HG02610 (cell line): ENCODE data around the gene MYO9B.
"Not testable (repeated sequence)": the region's sequence is repeated elsewhere in the genome, so short reads cannot be mapped to it uniquely, and the experiment has no call there.

ENCODE experiments used
- ATAC-seq: cut with Tn5 transposase; IDR thresholded peaks from one replicate; pipeline ENCODE4 v1.9.1; 2021; ENCODE audit warnings: mild to moderate bottlenecking, moderate library complexity; ENCODE audit not compliant: unreplicated experiment

Gene MYO9B

DNA sequence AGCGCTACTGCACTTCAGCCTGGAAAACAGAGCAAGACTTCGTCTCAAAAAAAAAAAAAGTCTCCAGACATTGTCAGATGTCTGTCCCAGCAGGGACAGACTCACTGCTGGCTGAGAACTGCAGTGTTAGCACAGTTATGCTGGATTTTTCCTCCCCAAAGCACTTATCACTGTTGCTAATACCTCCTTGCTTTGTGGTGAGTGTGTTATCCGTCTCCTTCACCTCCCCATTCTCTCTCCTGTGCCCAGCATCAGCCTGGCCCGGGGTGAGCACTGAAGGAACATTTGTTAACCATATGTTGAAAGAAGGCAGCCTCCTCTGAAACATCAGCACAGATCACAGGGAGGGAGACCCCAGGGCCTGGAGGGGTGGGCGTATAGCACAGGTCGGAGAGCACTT is 11.3 kb downstream of the MYO9B start:
- ATAC-seq = no peak

DNA sequence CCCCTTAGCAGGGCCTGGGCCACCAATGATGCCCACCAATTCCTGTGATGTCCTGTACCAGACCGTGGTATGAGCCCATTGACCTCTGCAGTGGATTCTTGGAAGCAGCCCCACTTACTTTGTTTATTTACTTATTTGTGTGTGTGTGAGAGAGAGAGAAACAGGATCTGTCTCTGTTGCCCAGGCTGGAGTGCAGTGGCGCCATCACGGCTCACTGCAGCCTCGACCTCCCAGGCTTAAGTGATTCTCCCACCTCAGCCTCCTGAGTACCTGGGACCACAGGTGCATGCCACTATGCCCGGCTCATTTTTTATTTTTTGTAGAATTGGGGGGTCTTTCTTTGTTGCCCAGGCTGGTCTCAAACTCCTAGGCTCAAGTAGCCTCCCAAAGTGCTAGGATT is 13.0 kb downstream of the MYO9B start:
- no peak for ATAC-seq

DNA sequence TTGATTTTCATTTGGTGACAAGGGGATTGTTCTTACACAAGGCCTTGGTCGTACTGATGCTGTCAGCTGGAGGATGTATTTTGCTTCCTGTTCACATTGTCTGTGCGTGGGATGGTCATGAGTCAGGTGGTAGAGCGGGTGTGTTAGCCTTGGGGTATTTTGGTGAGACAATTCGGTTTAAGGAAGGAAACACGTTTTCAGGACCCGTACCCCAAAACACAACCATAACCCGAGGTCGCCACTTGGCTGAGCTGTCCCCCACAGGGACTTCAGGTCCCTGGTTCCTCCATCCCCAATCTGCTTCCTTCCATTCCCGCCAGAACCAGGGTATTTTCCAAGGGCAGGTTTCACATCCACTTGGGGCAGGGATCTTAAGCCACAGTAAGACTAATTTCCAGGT is 15.0 kb downstream of the MYO9B start:
- ATAC-seq = no peak

DNA sequence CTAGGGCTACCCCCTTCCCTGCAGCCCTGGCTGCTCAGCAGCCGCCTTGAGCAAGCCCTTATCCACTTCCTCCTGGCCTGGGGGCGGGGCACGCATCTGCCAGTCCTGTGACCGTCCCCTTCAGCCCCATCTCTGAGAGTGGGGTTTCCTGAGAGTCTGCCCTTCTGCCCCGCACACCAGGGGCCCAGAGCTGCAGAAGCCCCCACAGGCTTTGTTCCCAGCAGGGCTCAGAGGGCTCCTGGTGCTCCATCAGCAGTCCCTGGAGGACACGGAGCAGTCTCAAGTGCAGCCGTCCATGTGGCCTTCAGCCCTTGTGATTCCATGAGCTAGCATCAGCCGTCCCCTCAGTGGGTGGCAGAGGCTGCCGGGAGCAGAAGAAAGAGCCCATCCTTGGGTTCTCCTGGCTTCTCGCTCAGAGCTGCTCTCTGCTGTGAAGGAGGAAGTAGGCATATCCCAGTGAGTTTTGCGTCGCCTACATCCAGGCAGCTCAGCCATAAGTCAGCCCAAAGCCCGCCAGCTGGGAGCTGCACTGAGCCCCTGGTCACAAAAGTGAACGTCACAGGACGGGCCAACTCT is 16.3 kb downstream of the MYO9B start:
- ATAC-seq = no peak

DNA sequence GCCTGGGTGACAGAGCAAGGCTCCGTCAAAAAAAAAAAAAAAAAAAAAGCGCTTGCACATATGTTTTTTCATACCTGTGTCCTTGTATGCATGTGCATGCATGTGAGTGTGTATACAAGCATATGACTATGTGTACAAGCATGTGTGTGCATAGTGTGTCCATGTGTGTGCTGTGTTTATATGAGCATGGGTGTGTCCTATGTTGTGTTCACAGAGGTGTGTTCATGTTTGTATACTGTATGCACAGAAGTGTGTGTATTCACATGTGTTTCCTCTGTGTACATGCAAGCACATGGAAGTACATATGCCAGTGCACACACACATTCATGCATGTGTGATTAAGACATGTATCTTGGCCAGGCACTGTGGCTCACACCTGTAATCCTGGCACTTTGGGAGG is 17.1 kb downstream of the MYO9B start:
- ATAC-seq = no peak

DNA sequence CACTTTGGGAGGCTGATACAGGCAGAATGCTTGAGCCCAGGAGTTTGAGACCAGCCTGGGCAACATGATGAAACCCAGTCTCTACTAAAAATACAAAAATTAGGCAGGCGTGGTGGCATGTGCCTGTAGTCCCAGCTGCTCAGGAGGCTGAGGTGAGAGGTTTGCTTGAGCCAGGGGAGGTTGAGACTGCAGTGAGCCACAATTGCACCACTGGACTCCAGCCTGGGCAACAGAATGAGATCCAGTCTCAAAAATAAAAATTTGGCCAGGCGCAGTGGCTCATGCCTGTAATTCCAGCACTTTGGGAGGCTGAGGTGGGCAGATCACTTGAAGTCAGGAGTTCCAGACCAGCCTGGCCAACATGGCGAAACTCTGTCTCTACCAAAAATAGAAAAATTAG is 19.1 kb downstream of the MYO9B start:
- not testable (repeated sequence) for ATAC-seq

DNA sequence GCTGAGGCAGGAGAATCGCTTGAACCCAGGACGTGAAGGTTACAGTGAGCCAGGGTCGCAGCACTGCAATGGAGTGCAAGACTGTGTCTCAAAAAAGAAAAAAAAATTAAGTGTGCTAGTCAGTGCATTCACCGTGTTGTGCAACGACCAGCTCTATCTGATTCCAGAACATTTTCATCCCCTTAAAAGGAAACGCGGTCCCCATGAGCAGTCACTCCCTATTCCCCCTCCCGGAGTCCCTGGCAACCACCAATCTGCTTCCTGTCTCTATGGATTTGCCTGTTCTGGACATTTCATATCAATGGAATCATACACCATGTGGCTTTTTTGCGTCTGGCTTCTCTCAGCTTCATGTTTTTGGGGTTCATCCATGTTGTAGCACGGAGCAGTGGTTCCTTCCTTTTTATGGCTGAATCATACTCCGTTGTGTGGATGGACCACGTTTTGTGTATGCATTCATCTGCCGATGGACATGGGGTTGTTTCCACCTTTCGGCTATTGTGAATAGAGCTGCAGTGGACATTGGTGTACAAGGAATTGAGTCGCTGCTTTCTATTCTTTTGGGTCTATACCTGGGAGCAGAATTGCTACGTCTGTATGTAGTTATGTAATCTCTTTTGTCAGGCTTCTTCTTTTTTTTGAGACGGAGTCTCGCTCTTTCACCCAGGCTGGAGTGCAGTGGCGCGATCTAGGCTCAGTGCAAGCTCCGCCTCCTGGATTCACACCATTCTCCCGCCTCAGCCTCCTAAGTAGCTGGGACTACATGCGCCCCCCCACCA is 19.8 kb downstream of the MYO9B start:
- ATAC-seq = no peak

DNA sequence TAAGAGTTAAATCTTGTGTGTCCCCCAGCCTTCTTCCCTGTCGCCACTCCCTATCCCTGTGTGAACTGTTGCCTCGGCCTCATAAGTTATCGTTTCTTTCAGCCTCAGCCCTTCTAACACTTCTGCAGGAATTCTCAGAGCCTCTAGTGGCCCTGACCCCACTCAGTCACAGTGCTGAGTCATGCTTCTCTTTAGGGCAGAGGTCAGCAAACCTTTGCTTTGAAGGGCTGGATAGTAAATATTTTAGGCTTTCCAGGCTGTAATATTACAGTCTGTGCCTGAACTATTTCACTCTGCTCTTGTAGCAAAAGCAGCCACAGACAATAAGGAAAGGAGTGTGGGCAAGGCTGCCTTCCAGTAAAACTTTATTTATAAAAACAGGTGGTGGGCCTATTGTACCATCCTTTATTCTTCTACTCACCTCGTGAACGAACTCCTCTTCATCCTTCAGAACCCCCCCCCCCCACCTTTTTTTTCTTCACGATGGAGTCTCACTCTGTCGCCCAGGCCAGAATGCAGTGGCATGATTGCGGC is 22.1 kb downstream of the MYO9B start:
- no peak for ATAC-seq

DNA sequence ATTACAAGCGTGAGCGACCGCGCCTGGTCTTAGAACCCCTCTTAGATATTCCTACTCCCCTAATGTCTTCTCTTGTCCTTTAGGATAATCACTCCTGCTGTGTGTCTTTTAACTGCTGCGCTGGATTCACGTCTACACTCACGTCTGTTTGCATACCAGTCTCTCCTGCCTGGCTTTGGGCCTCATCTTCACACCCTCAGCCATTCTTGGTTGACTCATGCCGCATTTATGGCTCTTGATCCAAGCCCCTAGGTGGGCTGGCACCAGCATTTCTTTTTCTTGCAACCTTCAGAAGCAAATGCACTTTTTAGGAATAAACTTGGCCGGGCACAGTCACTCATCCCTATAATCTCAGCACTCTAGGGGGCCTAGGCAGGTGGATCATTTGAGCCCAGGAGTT is 22.7 kb downstream of the MYO9B start:
- ATAC-seq = no peak

DNA sequence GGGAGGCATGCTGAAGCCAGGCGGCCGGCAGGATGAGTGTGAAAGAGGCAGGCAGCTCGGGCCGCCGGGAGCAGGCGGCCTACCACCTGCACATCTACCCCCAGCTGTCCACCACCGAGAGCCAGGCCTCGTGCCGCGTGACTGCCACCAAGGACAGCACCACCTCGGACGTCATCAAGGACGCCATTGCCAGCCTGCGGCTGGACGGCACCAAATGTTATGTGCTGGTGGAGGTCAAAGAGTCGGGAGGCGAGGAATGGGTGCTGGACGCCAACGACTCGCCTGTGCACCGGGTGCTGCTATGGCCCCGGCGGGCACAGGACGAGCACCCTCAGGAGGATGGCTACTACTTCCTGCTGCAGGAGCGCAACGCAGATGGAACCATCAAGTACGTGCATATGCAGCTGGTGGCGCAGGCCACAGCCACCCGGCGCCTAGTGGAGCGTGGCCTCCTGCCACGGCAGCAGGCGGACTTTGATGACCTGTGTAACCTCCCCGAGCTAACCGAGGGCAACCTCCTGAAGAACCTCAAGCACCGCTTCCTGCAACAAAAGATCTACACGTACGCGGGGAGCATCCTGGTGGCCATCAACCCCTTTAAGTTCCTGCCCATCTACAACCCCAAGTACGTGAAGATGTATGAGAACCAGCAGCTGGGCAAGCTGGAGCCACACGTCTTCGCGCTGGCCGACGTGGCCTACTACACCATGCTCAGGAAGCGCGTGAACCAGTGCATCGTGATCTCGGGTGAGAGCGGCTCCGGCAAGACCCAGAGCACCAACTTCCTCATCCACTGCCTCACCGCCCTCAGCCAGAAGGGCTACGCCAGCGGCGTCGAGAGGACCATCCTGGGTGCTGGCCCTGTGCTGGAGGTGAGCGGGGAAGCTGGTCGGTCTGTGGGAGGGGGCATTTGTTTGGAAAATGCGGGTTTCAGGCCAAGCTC is 26.4 kb downstream of the MYO9B start:
- no peak for ATAC-seq

DNA sequence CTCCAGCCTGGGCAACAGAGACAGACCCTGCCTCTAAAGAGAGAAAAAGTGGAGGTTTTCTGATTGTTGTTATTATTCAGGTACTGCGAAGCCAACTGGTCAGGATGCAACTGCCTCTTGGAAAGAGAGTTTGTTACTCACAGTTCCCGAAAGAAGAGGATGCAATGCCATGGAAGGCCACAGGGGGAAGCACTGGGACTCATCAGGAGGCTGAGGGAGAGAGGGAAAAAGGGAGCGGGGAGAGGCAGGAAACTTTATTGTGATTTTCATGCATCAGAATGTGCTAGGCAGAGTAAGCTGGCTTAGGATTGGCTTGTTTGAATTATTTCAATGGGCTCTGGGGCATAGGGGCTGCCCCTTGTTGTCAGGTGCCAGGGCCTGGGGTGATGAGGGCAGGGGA is 27.6 kb downstream of the MYO9B start:
- no peak for ATAC-seq

DNA sequence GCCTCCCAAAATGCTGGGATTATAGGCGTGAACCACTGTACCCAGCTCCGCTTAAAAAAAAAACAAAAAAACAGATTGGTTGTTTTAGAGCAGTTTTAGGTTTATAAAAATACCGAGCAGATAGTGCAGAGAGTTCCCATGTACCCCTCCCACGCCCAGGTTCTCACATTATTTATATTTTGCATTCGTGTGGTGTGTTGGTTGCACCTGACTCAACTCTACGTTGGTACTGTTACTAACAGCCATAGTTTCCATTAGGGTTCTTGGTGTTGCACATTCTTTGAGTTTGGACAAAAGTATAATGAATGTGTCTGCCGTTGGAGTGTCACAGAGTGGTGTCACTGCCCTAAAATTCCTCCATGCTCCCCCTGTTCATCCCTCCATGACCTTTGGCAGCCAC is 29.1 kb downstream of the MYO9B start:
- no peak for ATAC-seq

DNA sequence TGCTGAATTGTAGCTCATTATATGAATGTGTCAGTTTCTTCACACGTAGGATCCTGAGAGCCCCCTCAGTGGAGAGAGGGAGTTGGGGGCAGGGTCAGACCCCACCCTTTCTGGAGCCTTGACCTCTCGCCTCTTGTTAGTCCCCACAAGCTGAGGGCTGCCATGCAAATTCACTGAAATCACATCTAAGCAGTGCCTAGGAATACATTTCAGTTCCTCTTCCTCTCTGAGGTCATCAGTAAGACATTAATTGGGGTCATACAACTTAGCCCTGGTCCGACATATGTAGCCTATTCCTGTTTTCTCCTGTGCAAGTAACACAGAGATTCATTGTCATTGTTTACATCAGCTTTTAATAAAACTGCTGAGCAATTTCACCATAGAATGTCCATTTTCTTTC is 30.0 kb downstream of the MYO9B start:
- no peak for ATAC-seq

DNA sequence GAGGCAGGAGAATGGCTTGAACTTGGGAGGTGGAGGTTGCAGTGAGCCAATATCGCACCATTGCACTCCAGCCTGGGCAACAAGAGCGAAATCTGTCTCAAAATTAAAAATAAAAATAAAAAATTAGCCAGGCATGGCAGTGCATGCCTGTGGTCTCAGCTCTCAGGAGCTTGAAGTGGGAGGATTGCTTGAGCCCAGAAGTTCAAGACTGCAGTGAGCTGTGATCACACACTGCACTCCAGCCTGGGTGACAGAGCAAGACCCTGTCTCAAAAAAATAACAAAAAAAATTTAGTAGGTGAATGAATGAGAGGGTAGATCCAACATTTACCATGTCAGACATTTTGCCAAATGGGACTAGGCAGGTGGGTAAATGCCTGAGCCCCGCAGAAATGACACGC is 31.4 kb downstream of the MYO9B start:
- not testable (repeated sequence) for ATAC-seq

DNA sequence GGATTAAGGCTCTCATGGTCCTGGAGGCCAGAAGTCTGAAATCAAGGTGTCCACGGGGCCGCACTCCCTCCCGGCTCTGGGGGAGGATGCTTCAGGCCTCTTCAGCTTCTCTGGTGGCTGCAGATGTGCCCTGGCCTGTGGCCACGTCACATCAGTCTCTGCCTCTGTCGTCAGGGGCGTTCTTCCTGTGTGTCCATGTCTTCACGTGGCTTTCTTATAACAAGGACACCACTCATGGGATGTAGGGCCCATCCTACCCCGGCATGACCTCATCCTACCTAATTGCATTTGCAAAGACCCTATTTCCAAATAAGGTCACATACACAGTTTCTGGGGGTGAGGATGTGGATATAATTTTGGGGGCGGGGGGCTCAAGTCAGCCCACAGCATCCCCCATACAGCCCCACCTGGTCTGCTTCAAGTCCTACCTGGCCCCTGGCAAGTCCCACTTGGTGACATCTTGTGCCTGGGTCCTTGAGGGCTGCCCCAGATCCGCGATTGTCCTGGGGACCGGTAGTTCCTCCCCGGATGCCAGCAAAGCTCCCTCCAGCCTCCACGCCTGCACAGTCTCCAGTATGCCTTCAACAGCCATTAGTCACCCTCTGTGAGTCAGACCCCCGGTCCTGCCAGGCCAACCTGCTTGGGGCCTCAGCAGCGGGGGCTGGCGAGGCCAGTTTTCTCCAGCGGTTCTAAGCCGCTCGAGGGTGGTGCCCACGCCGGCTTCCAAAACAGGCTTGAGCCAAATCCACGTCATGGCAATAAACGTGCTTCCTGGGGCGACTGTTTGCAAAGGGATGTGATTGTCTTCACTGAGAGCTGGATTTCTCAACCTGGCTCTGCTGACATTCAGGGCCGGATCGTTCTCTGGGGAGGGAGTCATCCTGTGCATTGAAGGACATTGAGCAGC is 32.2 kb downstream of the MYO9B start:
- ATAC-seq = no peak

DNA sequence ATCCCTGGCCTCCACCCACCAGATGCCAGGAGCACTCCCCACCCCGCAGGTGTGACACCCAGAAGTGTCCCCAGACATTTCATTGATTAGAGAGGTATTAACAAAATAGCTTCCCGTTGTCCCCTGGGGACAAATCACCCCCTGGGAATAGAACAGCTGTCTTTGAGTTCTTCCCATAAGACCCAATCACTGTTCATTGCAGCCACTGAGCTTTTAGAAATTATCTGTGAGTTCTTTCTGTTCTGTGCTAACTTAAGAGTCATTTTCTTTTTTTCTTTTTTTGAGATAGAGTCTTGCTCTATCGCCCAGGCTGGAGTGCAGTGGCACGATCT is 32.8 kb downstream of the MYO9B start:
- no peak for ATAC-seq

DNA sequence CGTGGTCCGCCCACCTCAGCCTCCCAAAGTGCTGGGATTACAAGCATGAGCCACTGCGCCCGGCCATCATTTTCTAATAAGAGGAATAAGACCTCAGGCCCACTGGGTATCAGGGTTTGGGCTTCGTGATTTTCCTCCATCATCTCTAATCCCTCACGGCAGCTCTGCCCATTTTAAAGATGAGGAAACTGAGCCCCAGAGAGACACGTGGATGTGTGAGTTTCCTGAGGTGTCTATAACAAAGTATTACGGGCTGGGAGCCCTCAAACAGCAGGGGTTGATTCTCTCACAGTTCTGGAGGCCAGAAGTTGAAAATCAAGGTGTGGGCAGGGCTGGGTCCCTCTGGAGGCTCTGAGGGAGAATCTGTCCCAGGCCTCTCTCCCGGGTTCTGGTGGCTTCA is 33.7 kb downstream of the MYO9B start:
- ATAC-seq = no peak

DNA sequence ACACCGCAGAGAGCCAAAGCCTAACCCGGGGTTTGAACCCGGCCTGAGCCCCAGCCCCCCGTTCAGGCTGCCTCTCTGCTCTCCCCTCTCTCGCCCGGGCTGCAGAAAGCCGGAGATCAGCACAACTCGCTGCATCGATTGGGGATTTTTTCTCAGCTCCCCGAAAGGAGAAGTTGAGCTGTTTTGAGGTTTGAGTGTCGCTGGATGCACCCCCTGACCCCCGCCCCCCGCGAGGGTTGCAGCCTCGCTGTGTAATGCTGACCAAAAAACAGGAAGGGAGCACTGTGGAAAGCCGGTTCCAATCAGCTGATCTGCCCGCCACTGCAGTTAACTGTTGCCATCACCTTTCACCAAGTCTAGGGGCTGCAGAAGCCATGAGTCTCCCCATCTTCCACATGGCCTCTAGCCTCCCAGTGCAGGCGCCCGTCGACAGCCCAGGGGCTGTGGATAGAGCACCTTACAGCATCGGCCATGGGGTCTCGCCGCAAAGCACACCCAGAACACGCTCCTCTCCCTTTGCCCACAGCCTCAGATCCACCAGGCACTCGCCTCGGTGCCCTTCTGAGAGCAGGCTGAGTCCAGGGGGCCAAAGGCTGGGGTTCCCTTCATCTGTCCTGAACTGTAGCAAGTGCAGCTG is 34.5 kb downstream of the MYO9B start:
- ATAC-seq = peak; percentile 45

DNA sequence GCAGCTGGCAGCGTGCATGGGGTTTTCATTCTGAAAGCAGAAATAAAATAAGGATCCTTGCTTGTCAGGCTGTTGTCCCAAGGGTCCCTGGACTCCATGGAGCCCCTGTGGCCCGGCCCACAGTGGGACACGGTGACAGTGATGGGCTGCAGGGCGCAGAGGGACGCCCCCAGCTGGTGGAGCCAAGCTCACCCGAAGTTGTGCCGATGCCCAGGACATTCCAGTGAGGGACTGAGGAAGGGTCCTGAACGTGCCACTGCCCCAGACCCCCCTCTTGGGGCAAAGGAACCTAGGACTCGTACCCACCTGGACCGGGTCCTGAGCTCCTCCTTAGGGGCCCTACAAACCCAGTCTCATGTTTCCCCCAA is 35.0 kb downstream of the MYO9B start:
- no peak for ATAC-seq

DNA sequence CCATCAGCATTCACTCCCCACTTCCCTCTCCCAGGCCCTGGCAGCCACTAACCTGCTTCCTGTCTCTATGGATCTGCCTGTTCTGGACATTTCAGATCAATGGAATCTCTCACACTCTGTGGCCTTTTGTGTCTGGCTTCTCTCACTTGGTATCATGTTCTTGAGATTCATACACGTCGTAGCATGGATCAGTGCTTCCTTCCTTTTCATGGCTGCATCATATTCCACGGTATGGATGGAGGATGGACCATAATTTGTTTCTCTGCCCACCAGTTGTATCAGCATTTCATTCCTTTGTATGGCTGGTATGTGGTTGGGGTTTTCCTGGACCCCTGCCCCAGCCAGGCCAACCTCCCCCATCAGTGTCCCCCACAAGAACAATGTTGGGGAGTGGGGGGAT is 36.2 kb downstream of the MYO9B start:
- ATAC-seq = no peak
